ENCODE results near the gene TBX18.

The TBX18 gene

DNA sequence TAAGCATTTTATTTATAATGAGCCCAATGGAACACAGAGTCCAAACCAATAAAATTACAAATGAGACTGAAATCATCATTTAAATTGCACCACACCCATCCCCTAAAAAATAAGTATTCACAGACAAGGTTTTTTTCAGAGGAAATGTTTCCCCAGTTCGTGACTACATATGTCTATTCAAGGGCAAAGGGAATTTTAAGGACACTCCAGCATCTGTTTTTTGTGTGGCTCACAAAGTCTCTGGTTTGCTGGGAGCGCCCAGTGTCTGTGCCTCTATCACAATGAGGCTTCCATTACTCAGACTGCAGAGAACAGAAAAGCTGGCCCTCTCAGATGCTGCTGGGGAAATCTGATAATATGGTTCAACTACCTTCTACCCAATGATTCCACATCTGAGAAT, 16.0 kb downstream of the TBX18 start:
- DNase-seq (ENCODE audit: low spot score), result no peak

DNA sequence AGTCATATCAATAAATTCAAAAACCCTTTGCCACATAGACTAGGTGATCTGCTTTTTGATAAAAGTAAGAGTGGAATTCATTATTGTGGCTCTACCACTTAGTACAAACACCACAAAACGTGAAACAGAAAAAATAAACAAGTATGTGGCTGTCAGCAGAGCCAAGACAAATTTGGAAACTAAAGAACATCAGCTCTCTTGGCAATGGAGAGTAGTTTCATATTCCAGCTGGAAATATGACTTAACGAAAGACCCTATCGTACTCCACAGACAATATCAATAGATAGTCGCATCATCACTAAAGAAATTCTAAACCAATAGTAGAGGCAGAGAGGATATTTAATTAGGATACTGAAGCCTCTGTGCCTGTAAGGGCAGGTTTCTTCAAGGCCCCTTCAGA, 20.8 kb downstream of the TBX18 start:
- DNase-seq (ENCODE audit: low spot score), result no peak

- no peak for DNase-seq (ENCODE audit: low spot score)
Observed at GRCh38 chr6:84740385-84740784, 24.0 kb downstream of the TBX18 start.

GRCh38 chr6:84739866-84740208, 24.6 kb downstream of the TBX18 start:
- no peak for DNase-seq (ENCODE audit: low spot score)

GRCh38 chr6:84738996-84739865, 25.2 kb downstream of the TBX18 start:
- no peak for DNase-seq (ENCODE audit: low spot score)

- DNase-seq (ENCODE audit: low spot score), result no peak
Observed at GRCh38 chr6:84733889-84734288, 30.5 kb downstream of the TBX18 start.

GRCh38 chr6:84731901-84732300, 32.5 kb downstream of the TBX18 start:
- DNase-seq (ENCODE audit: low spot score), result no peak

DNA sequence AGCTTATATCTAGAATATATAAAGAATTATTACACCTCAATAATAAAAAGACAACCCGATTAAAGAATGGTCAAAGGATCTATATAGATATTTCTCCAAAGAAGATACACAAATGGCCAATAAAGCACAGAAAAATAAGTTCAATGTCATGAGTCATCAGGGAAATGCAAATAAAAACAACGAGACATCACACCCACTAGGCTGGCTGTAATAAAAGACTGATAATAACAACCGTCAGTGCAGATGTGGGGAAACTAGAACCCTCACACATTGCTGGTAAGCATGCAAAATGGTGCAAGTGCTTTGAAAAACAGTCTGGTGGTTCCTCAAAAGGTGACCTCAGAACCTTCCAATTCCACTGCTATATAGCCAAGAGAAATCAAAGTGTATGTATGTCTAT, 33.0 kb downstream of the TBX18 start:
- DNase-seq (ENCODE audit: low spot score), result no peak

DNA sequence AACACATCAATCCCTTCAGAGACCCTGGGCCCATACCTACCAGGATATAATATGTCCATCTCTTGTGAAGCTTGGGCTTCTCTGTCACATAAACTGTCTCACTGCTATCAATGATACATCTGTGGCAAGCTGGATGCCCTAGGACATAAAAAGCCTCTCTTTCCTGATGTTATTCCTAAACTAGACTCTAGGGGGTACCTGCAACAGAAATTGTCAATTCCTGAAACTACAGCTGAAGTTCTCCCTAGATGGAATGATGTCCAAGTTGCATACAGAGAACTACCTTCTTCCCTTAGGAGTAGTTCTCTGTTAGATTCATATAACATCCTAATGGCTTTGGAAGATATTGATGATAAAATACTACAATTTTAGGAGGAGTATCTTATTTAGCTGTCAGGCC, 35.8 kb downstream of the TBX18 start:
- DNase-seq (ENCODE audit: low spot score), result peak; percentile 16

DNA sequence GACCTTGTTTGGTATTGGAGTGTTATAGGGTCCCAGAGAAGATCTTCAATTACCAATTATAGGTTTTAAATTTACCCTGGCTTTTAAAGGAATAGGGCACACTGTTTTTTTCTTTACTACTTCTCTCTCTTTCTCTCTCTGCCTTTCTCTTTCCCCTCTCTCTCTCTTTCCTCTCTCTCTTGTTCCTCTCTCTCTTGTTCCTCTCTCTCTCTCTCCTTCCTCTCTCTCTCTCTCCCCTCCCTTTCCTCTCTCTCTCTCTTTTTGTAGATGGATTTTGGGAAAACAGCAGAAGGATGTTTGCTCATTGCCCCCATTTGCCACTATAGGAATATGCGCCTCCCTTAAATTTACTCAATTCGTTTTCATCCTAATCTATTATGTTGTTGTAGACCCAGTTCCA, 45.2 kb downstream of the TBX18 start:
- no peak for DNase-seq (ENCODE audit: low spot score)

DNA sequence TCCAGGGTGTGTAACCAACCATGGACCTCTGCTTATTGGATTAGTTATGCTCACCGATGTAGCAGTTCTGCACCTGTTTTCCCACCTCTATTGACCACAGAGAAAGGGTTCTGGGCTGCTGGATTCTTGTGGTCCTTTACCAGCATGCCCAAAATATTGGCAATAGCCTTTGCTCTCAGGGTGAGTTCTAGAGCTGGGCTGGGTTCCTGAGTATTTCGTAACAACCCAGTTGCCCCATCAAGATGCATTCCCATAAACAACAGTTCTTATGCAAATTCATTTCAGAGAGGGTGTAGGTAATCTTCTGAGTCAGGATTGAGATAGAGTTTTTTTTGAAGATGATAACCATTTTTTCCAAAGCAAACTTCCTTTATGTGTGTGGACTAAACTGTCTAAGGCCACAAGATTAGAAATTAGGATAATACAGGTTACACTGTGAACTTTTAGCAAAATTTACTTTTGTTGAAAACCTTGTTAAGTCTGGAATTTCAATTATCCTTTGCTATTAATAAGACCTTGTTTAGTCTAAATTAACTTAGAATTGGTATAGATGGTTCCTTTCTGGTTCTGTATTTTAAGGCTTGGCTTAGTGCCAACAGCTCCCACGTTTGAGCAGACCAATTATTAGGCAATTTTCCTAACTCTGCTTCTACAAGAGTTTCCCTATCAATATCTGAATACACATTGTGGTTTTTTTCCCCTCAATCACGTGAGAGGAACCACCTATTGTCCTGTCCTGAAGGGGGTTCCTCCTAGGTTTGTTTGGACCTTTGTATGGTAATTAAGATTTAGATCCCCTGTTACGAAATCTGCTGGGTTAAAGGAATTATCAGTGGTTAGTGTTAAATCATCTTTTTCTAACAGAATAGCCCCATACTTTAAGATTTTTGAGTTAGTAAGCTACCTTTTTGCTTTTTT, 46.1 kb downstream of the TBX18 start:
- no peak for DNase-seq (ENCODE audit: low spot score)

DNA sequence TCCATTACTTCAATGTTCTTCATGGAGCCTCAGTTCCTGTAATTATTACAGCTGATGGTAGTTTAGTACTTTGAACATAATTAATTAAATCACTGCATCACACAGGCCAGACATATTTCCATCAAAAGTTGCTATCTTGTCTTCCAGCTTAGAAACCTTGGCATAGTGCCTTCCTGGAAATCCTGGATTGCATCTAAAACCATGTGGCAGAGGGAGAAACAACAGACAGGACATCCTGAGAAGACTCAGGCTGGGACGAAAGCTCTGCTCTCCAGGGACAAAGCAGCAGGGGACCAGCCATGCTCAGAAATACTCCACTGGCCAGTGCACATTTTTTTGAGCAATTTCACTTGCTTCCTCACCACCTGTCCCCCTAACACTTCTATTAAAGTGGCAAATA, 55.3 kb downstream of the TBX18 start:
- DNase-seq (ENCODE audit: low spot score), result no peak

GRCh38 chr6:84707171-84707570, 57.2 kb downstream of the TBX18 start:
- DNase-seq (ENCODE audit: low spot score), result peak; percentile 19

GRCh38 chr6:84696166-84696565, 68.2 kb downstream of the TBX18 start:
- peak; percentile 23 for DNase-seq (ENCODE audit: low spot score)

DNA sequence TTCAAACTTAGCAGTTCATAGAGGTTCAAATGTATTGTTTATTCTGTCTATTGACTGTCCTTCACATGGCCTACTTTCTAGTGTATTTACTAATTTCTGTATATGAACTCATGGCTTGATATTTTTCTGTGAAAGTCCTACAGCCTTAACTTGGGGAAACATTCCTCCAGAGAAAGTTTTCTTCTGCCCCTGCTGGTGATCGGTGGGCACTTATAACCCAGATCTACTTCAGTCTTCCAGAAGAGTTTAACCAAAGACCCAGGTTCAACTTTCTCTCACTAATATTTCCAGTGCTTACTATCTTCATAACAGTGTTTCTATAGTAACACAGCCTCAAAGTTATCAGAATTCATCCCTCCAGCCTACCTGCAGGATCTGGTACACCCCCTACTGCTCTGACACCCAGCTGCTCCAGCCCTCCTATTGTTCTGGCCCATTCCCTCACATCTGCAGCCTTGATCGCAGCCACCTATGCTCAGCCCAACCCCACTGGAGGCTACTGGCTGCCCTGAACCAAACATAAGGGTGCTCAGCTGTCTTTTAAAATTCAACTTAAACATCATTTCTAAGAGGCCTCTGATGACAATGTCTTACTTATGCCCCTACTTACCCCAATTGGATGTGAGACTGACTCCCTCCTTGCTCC, 72.3 kb downstream of the TBX18 start:
- DNase-seq (ENCODE audit: low spot score), result no peak

DNA sequence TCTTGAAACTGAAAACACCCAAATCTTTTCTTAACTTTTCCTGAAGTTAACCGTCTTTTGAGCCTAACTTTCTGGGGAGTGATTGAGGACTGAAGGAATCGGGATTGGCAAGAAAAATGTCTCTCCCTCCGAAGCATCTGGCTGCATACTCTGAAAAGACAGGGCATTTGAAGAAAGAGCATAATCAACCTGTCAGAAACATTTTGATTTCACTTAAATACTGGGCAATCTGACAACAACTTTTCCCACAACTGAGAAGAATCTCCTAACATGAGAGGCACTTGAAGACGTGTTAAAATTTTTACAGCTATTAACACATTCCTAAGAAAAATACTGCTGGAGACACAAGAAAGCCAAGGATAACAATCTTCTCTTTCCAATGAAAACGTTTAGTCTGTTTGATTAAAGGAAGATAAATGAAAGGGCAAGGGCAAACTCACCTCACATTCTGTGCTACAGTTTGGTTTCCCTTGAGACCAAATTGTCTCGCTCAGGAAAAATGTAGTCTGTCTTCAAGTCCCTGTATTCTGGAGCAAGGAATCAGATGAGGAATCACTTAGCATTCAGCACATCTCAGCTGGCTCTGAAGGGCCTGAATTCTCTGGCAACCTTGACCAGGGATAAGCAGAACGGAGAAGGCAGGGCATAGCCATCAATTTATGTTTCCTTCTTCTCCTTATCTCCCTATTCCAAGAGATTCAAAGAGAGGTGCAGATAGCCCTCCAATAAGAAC, 76.1 kb downstream of the TBX18 start:
- DNase-seq (ENCODE audit: low spot score), result peak; percentile 17

DNA sequence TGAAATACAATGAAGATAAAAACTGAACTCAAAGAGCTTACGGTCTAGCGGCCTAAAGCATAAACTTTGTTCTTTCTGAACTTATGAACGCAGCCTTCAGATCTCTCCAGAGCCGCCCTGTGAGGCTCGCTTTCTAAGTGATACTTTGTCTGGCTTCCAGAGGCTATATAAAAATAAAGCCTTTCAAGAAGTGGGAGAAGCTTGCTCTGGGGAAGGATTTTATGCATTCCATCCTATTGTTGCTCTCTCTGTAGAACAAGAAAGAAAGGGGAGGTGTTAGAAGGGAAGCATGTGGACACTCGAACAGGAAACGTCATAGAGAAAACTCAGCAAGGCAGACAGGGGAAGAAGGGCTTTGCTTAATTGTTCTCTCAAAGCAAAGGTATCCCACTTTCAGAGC, 77.0 kb downstream of the TBX18 start:
- peak; percentile 33 for DNase-seq (ENCODE audit: low spot score)

- no peak for DNase-seq (ENCODE audit: low spot score)
Observed at GRCh38 chr6:84685983-84686584, 78.3 kb downstream of the TBX18 start.

GRCh38 chr6:84681693-84682326, 82.6 kb downstream of the TBX18 start:
- no peak for DNase-seq (ENCODE audit: low spot score)

GRCh38 chr6:84675651-84676050, 88.7 kb downstream of the TBX18 start:
- DNase-seq (ENCODE audit: low spot score), result no peak

GRCh38 chr6:84674395-84674794, 90.0 kb downstream of the TBX18 start:
- DNase-seq (ENCODE audit: low spot score), result no peak

Measured in AG20443 (cell line).